Duodenal mucosa (tissue), 2 donors: ENCODE measurements around the gene PGP.
"Not testable (repeated sequence)": the region's sequence is repeated elsewhere in the genome, so short reads cannot be mapped to it uniquely, and the experiment has no call there.

Experiments used
- H3K27ac ChIP-seq: one replicate; pipeline ENCODE4 v1.7.0; 2013; ENCODE audit warnings: low read depth, low read length
- H3K27me3 ChIP-seq, 2 donors: one replicate each; pipeline ENCODE4 v1.7.0; 2013; ENCODE audit warnings: low read length in 2 of 2, control low read depth in 1 of 2; ENCODE audit not compliant: insufficient read depth in 2 of 2, control insufficient read depth in 1 of 2
- H3K36me3 ChIP-seq, 2 donors: one replicate each; pipeline ENCODE4 v1.7.0; 2013; ENCODE audit warnings: low read length in 2 of 2, control low read depth in 1 of 2; ENCODE audit not compliant: insufficient read depth in 2 of 2, control insufficient read depth in 1 of 2
- H3K4me1 ChIP-seq, 2 donors: one replicate each; pipeline ENCODE4 v1.7.0; 2013; ENCODE audit warnings: low read length in 2 of 2, control low read depth in 1 of 2; ENCODE audit not compliant: insufficient read depth in 2 of 2, control insufficient read depth in 1 of 2
- H3K4me3 ChIP-seq, 2 donors: one replicate each; pipeline ENCODE4 v1.7.0; 2013; ENCODE audit warnings: low read length in 2 of 2, low read depth in 1 of 2
- H3K9ac ChIP-seq, 2 donors: one replicate each; pipeline ENCODE4 v1.7.0; 2013; ENCODE audit warnings: low read length in 2 of 2, low read depth in 1 of 2
- H3K9me3 ChIP-seq, 2 donors: one replicate each; pipeline ENCODE4 v1.7.0; 2013; ENCODE audit warnings: low read length in 2 of 2, control low read depth in 1 of 2; ENCODE audit not compliant: control insufficient read depth in 1 of 2

PGP gene

DNA sequence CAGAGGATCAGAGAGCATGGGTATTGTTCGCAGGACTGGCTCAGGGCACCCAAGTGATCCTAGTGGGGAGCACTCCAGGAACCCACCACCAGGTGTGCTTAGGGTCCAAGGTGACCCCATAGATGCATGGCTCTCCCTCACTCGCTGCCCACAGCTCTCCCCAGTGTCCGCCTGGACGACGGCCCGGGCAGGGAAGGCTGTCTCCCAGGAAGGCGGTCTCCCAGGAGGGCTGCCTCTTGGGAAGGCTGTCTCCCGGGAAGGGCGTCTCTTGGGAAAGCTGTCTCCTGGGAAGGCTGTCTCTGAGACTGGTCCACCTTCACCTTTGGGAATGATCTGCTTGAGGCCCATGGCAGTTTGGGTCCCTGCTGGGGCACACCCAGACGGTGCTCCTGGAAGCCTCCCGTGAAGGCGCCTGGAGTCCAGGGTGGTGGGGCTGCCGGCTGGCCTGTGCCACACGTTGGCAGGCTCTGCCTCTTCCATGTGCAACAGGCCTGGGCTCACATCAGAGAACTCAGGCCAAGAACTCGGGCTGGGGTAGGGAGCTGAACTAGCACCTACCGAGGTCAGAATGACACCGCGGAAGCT lies 31.8 kb upstream of the PGP start:
- Histone ChIP-seq H3K9me3 (no peaks in the 10 kb centered on the region), H3K4me1 (peaks cover 0 to 6% of the 10 kb centered on the region in 2 donors), H3K36me3 (peaks cover 30 to 49% of the 10 kb centered on the region in 2 donors), H3K27ac (no peak overlapping the region), H3K27me3 (no peaks in the 10 kb centered on the region), H3K9ac (no peak overlapping the region), H3K4me3 (no peak overlapping the region)

- Histone ChIP-seq H3K4me3 (no peak overlapping the region), H3K36me3 (peaks cover 30 to 49% of the 10 kb centered on the region in 2 donors), H3K27ac (no peak overlapping the region), H3K9me3 (no peaks in the 10 kb centered on the region), H3K27me3 (no peaks in the 10 kb centered on the region), H3K9ac (no peak overlapping the region), H3K4me1 (peaks cover 0 to 3% of the 10 kb centered on the region in 2 donors)
Observed at GRCh38 chr16:2244926-2245795, 30.5 kb upstream of the PGP start.

DNA sequence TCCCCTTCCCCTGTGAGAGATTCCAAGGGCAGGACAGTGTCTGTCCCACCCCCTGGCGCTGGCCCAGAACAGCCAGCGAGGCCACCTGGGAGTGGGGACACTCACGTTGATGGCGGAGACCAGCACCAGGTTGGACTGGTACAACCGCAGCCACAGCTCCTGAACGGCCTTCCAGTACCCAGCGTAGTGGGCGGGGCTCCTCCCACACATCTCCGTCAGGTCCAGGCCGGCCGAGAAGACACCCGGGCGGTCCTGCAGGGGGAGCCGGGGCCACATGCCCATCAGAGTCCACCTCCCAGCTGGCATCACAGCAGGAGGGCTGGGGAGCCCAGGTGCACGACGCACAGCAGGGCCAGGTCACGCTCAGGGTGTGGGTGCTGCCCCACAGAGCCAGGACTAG lies 29.7 kb upstream of the PGP start:
- Histone ChIP-seq H3K36me3 (peaks cover 30 to 49% of the 10 kb centered on the region in 2 donors), H3K4me1 (no peaks in the 10 kb centered on the region), H3K4me3 (no peak overlapping the region), H3K9me3 (no peaks in the 10 kb centered on the region), H3K27me3 (no peaks in the 10 kb centered on the region), H3K9ac (no peak overlapping the region), H3K27ac (no peak overlapping the region)

DNA sequence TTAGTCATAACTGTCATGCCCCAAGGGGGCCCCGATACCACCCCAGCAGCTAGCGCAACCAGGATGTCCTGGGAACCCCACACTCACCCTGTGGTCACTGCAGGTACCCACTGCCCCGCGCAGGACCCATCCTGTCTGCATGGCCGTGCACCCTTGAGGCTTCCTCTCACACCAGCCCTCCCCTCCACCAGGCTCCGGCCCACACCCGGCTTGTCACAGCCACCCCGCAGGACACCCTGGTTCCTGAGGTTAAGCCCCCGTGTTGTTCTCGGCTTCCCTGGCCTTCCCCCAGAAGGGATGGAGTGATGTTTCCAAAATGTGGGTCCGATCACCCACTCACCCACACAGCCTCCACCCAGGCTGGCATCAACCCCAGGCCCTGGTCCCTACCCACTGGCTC lies 29.1 kb upstream of the PGP start:
- no peaks in the 10 kb centered on the region for H3K27me3 ChIP-seq
- no peak overlapping the region for H3K27ac ChIP-seq
- no peaks in the 10 kb centered on the region for H3K4me1 ChIP-seq
- no peak overlapping the region for H3K9ac ChIP-seq
- no peak overlapping the region for H3K4me3 ChIP-seq
- H3K9me3 ChIP-seq: no peaks in the 10 kb centered on the region
- H3K36me3 ChIP-seq: peaks cover 30 to 49% of the 10 kb centered on the region in 2 donors

- H3K9me3 ChIP-seq: no peaks in the 10 kb centered on the region
- no peak overlapping the region for H3K9ac ChIP-seq
- no peak overlapping the region for H3K4me3 ChIP-seq
- peaks cover 0 to under 1% of the 10 kb centered on the region in 2 donors for H3K4me1 ChIP-seq
- H3K27ac ChIP-seq: no peak overlapping the region
- peaks cover 30 to 49% of the 10 kb centered on the region in 2 donors for H3K36me3 ChIP-seq
- H3K27me3 ChIP-seq: peaks cover 3 to 5% of the 10 kb centered on the region in 2 donors
Observed at GRCh38 chr16:2243031-2243528, 28.4 kb upstream of the PGP start.

- peaks cover 0 to 6% of the 10 kb centered on the region in 2 donors for H3K4me1 ChIP-seq
- no peak overlapping the region for H3K27ac ChIP-seq
- peaks cover 7 to 10% of the 10 kb centered on the region in 2 donors for H3K27me3 ChIP-seq
- peaks cover 30 to 49% of the 10 kb centered on the region in 2 donors for H3K36me3 ChIP-seq
- H3K4me3 ChIP-seq: no peak overlapping the region
- no peaks in the 10 kb centered on the region for H3K9me3 ChIP-seq
- no peak overlapping the region for H3K9ac ChIP-seq
Observed at GRCh38 chr16:2242598-2242997, 28.0 kb upstream of the PGP start.

DNA sequence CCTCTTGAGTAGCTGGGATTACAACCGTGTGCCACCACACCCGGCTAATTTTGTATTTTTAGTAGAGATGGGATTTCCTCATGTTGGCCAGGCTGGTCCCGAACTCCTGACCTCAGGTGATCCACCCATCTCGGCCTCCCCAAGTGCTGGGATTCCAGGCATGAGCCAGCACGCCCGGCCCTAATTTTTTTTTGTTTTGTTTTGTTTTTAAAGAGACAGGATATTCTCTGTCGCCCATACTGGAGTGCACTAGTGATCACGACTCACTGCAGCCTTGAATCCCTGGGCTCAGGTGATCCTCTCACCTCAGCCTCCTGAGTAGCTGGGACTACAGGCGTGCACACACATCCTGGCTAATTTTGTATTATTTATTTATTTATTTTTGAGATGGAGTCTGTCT lies 25.7 kb upstream of the PGP start:
- not testable (repeated sequence) for H3K9me3 ChIP-seq, H3K27ac ChIP-seq, H3K4me3 ChIP-seq, H3K9ac ChIP-seq
- Histone ChIP-seq H3K36me3 (peaks cover 18 to 37% of the 10 kb centered on the region in 2 donors), H3K27me3 (peaks cover 12 to 16% of the 10 kb centered on the region in 2 donors), H3K4me1 (peaks cover 0 to 17% of the 10 kb centered on the region in 2 donors)

- no peak overlapping the region for H3K9ac ChIP-seq
- peaks cover 19 to 36% of the 10 kb centered on the region in 2 donors for H3K36me3 ChIP-seq
- H3K27ac ChIP-seq: no peak overlapping the region
- H3K27me3 ChIP-seq: peaks cover 16% of the 10 kb centered on the region in 2 donors
- no peak overlapping the region for H3K4me3 ChIP-seq
- H3K9me3 ChIP-seq: no peaks in the 10 kb centered on the region
- H3K4me1 ChIP-seq: peaks cover 0 to 17% of the 10 kb centered on the region in 2 donors
Observed at GRCh38 chr16:2238838-2239675, 24.4 kb upstream of the PGP start.

DNA sequence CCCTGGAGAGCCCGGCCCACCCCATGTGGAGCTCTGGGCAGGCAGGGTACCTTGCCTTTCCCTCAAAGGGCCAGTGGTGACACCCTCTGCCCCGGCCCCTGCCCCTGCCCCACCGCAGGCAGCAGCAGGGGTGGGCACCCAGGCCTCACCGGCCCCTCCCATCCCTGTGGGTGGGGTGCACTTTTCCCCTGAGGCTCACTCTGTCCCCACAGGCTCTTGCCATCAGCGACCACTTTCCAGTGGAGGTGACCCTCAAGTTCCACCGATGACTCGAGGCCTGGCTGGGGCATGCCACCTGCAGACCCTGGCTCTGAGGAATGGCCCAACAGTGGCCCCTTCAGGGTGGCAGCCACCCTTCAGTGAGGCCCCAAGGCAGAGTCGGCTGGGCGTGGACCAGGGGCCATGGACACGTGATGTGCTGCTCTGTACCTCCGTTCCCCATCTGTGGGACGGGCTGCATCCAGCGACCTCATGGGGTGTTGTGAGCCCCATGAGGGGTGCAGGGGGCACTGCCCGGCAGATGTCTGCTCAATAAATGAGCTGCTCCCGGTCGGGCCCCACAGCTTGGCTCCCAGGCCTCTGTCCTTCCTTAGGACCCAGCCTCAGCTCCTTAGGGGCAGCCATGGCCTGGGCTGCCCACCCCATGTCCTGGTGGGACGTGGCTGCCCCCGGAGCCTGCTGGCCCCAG lies 23.7 kb upstream of the PGP start:
- Histone ChIP-seq H3K9me3 (no peaks in the 10 kb centered on the region), H3K27me3 (peaks cover 16% of the 10 kb centered on the region in 2 donors), H3K9ac (no peak overlapping the region), H3K36me3 (peaks cover 16 to 36% of the 10 kb centered on the region in 2 donors), H3K4me3 (no peak overlapping the region), H3K4me1 (peaks cover 0 to 17% of the 10 kb centered on the region in 2 donors), H3K27ac (no peak overlapping the region)
